ENCODE measurements around the gene SLC16A13. TPM values are rescaled to one million over a fixed set of nuclear protein-coding genes. Genes with fewer than 3 reads are reported as not detected.
A peak's percentile ranks its signal among the peaks of the same experiment; 100 is the strongest.

SLC16A13 gene
- total and polyA plus RNA-seq, 5 donors from 2014 or later = 1.1 to 3.8 (median 1.6) TPM

GRCh38 chr17:7004398-7005253 is 31.2 kb upstream of the SLC16A13 start:
- ATAC-seq (ENCODE audit: low read depth in 2 of 2) = peak; percentile 85 to 88
- peak overlapping the region in 2 of 4 donors; percentile 12 to 84 for H3K4me3 Mint-ChIP-seq

GRCh38 chr17:7005716-7006115 is 30.1 kb upstream of the SLC16A13 start:
- ATAC-seq (ENCODE audit: low read depth in 2 of 2) (no peak), DNase-seq (no peak)
- peaks cover 21% of the 10 kb centered on the region for H3K36me3 Mint-ChIP-seq
- Histone ChIP-seq H3K4me3 (ENCODE audit: low read depth, low read length) (no peak overlapping the region), H3K9me3 (ENCODE audit: control insufficient read depth in 2 of 2, low read length in 2 of 2) (no peaks in the 10 kb centered on the region), H3K27ac (ENCODE audit: insufficient read depth, low read length, poor library complexity, severe bottlenecking) (no peak overlapping the region), H3K36me3 (ENCODE audit: control insufficient read depth, insufficient read depth, low read length) (peaks cover 30% of the 10 kb centered on the region), H3K27me3 (ENCODE audit: control insufficient read depth, insufficient read depth, low read length) (no peaks in the 10 kb centered on the region), H3K4me1 (ENCODE audit: control insufficient read depth, insufficient read depth, low read length, poor library complexity, severe bottlenecking) (peaks cover 16% of the 10 kb centered on the region)
- H3K4me3 Mint-ChIP-seq = no peak overlapping the region
- no peaks in the 10 kb centered on the region for H3K27me3 Mint-ChIP-seq
- no peak overlapping the region for H3K27ac Mint-ChIP-seq
- H3K4me1 Mint-ChIP-seq = peaks cover 11 to 56% (median 39%) of the 10 kb centered on the region in 4 donors
- H3K9me3 Mint-ChIP-seq = no peaks in the 10 kb centered on the region

More at GRCh38 chr17:7004398-7005253, 31.2 kb upstream of the SLC16A13 start:
- H3K4me3 ChIP-seq (ENCODE audit: low read depth, low read length) = no peak overlapping the region
- peaks cover 0 to 1% (median 0%) of the 10 kb centered on the region in 7 donors for H3K9me3 Mint-ChIP-seq
- peaks cover 24% of the 10 kb centered on the region for H3K36me3 Mint-ChIP-seq
- H3K4me1 ChIP-seq (ENCODE audit: control insufficient read depth, insufficient read depth, low read length, poor library complexity, severe bottlenecking) = peaks cover 5% of the 10 kb centered on the region
- peaks cover 34% of the 10 kb centered on the region for H3K36me3 ChIP-seq (ENCODE audit: control insufficient read depth, insufficient read depth, low read length)
- H3K9me3 ChIP-seq (ENCODE audit: control insufficient read depth in 2 of 2, low read length in 2 of 2) = no peaks in the 10 kb centered on the region
- no peaks in the 10 kb centered on the region for H3K27me3 ChIP-seq (ENCODE audit: control insufficient read depth, insufficient read depth, low read length)
- peak overlapping the region in 1 of 3 donors; percentile 64 for H3K27ac Mint-ChIP-seq
- H3K27ac ChIP-seq (ENCODE audit: insufficient read depth, low read length, poor library complexity, severe bottlenecking) = no peak overlapping the region
- DNase-seq = peak; percentile 38 to 83 (median 79)
- no peaks in the 10 kb centered on the region for H3K27me3 Mint-ChIP-seq
- H3K4me1 Mint-ChIP-seq = peaks cover 11 to 45% (median 30%) of the 10 kb centered on the region in 4 donors

- Mint-ChIP-seq H3K4me1 (peaks cover 14 to 63% (median 46%) of the 10 kb centered on the region in 4 donors), H3K9me3 (no peaks in the 10 kb centered on the region), H3K27ac (peak overlapping the region in 2 of 3 donors; percentile 65 to 70), H3K27me3 (no peaks in the 10 kb centered on the region), H3K36me3 (peaks cover 12% of the 10 kb centered on the region), H3K4me3 (peak overlapping the region in 1 of 4 donors; percentile 27)
- H3K27me3 ChIP-seq (ENCODE audit: control insufficient read depth, insufficient read depth, low read length) = no peaks in the 10 kb centered on the region
- no peak overlapping the region for H3K27ac ChIP-seq (ENCODE audit: insufficient read depth, low read length, poor library complexity, severe bottlenecking)
- H3K4me3 ChIP-seq (ENCODE audit: low read depth, low read length) = no peak overlapping the region
- DNase-seq = no peak
- peaks cover 29% of the 10 kb centered on the region for H3K4me1 ChIP-seq (ENCODE audit: control insufficient read depth, insufficient read depth, low read length, poor library complexity, severe bottlenecking)
- H3K9me3 ChIP-seq (ENCODE audit: control insufficient read depth in 2 of 2, low read length in 2 of 2) = no peaks in the 10 kb centered on the region
- H3K36me3 ChIP-seq (ENCODE audit: control insufficient read depth, insufficient read depth, low read length) = peaks cover 22% of the 10 kb centered on the region
- ATAC-seq (ENCODE audit: low read depth in 2 of 2) = no peak
These were observed 28.7 kb upstream of the SLC16A13 start for GRCh38 chr17:7007143-7007542.

- Histone ChIP-seq H3K27me3 (ENCODE audit: control insufficient read depth, insufficient read depth, low read length) (no peaks in the 10 kb centered on the region), H3K36me3 (ENCODE audit: control insufficient read depth, insufficient read depth, low read length) (peaks cover 5% of the 10 kb centered on the region), H3K27ac (ENCODE audit: insufficient read depth, low read length, poor library complexity, severe bottlenecking) (no peak overlapping the region), H3K9me3 (ENCODE audit: control insufficient read depth in 2 of 2, low read length in 2 of 2) (no peaks in the 10 kb centered on the region), H3K4me3 (ENCODE audit: low read depth, low read length) (peak overlapping the region; percentile 100), H3K4me1 (ENCODE audit: control insufficient read depth, insufficient read depth, low read length, poor library complexity, severe bottlenecking) (peaks cover 48% of the 10 kb centered on the region)
- Mint-ChIP-seq H3K4me3 (peak overlapping the region; percentile 98 to 99 (median 98)), H3K4me1 (peaks cover 10 to 77% (median 51%) of the 10 kb centered on the region in 4 donors), H3K27ac (peak overlapping the region; percentile 59 to 99 (median 60)), H3K27me3 (peaks cover 4% of the 10 kb centered on the region), H3K9me3 (no peaks in the 10 kb centered on the region), H3K36me3 (peaks cover 5% of the 10 kb centered on the region)
- DNase-seq = no peak
- no peak for ATAC-seq (ENCODE audit: low read depth in 2 of 2)
These were observed 25.3 kb upstream of the SLC16A13 start for GRCh38 chr17:7010523-7010922.

- ATAC-seq (ENCODE audit: low read depth in 2 of 2) (no peak), DNase-seq (no peak)
- Mint-ChIP-seq H3K36me3 (peaks cover 5% of the 10 kb centered on the region), H3K27ac (peak overlapping the region; percentile 99 to 100 (median 99)), H3K27me3 (peaks cover 4% of the 10 kb centered on the region), H3K4me3 (peak overlapping the region; percentile 98 to 99 (median 98)), H3K9me3 (no peaks in the 10 kb centered on the region), H3K4me1 (peaks cover 10 to 81% (median 58%) of the 10 kb centered on the region in 4 donors)
- Histone ChIP-seq H3K4me1 (ENCODE audit: control insufficient read depth, insufficient read depth, low read length, poor library complexity, severe bottlenecking) (peaks cover 57% of the 10 kb centered on the region), H3K27ac (ENCODE audit: insufficient read depth, low read length, poor library complexity, severe bottlenecking) (peak overlapping the region; percentile 99), H3K9me3 (ENCODE audit: control insufficient read depth in 2 of 2, low read length in 2 of 2) (no peaks in the 10 kb centered on the region), H3K4me3 (ENCODE audit: low read depth, low read length) (peak overlapping the region; percentile 100), H3K36me3 (ENCODE audit: control insufficient read depth, insufficient read depth, low read length) (peaks cover 5% of the 10 kb centered on the region), H3K27me3 (ENCODE audit: control insufficient read depth, insufficient read depth, low read length) (no peaks in the 10 kb centered on the region)
These were observed 24.4 kb upstream of the SLC16A13 start for GRCh38 chr17:7011415-7011814.

- no peaks in the 10 kb centered on the region for H3K9me3 Mint-ChIP-seq
These were observed 23.9 kb upstream of the SLC16A13 start for GRCh38 chr17:7011942-7012254.

GRCh38 chr17:7014261-7014994 is 21.4 kb upstream of the SLC16A13 start:
- Histone ChIP-seq H3K4me1 (ENCODE audit: control insufficient read depth, insufficient read depth, low read length, poor library complexity, severe bottlenecking) (peaks cover 62% of the 10 kb centered on the region), H3K36me3 (ENCODE audit: control insufficient read depth, insufficient read depth, low read length) (peaks cover 6% of the 10 kb centered on the region), H3K9me3 (ENCODE audit: control insufficient read depth in 2 of 2, low read length in 2 of 2) (no peaks in the 10 kb centered on the region), H3K4me3 (ENCODE audit: low read depth, low read length) (peak overlapping the region; percentile 100), H3K27me3 (ENCODE audit: control insufficient read depth, insufficient read depth, low read length) (no peaks in the 10 kb centered on the region), H3K27ac (ENCODE audit: insufficient read depth, low read length, poor library complexity, severe bottlenecking) (peak overlapping the region; percentile 99)
- ATAC-seq (ENCODE audit: low read depth in 2 of 2) = peak; percentile 89 to 92
- H3K9me3 Mint-ChIP-seq = peaks cover 0 to 1% (median 0%) of the 10 kb centered on the region in 7 donors
- H3K4me3 Mint-ChIP-seq = peak overlapping the region; percentile 98 to 99 (median 98)
- peaks cover 6 to 70% (median 44%) of the 10 kb centered on the region in 4 donors for H3K4me1 Mint-ChIP-seq
- peak overlapping the region; percentile 99 to 100 (median 99) for H3K27ac Mint-ChIP-seq
- H3K36me3 Mint-ChIP-seq = no peaks in the 10 kb centered on the region
- H3K27me3 Mint-ChIP-seq = peaks cover 4% of the 10 kb centered on the region
- DNase-seq = peak; percentile 98 to 99 (median 98)

More at GRCh38 chr17:7011942-7012254, 23.9 kb upstream of the SLC16A13 start:
- H3K9me3 ChIP-seq (ENCODE audit: control insufficient read depth in 2 of 2, low read length in 2 of 2) = no peaks in the 10 kb centered on the region
- Mint-ChIP-seq H3K36me3 (peaks cover 4% of the 10 kb centered on the region), H3K27me3 (peaks cover 4% of the 10 kb centered on the region), H3K4me1 (peaks cover 9 to 78% (median 56%) of the 10 kb centered on the region in 4 donors), H3K27ac (peak overlapping the region; percentile 99 to 100 (median 99)), H3K4me3 (peak overlapping the region; percentile 98 to 99 (median 98))
- peak overlapping the region; percentile 100 for H3K4me3 ChIP-seq (ENCODE audit: low read depth, low read length)
- H3K27ac ChIP-seq (ENCODE audit: insufficient read depth, low read length, poor library complexity, severe bottlenecking) = peak overlapping the region; percentile 99
- peaks cover 5% of the 10 kb centered on the region for H3K36me3 ChIP-seq (ENCODE audit: control insufficient read depth, insufficient read depth, low read length)
- H3K4me1 ChIP-seq (ENCODE audit: control insufficient read depth, insufficient read depth, low read length, poor library complexity, severe bottlenecking) = peaks cover 58% of the 10 kb centered on the region
- no peak for ATAC-seq (ENCODE audit: low read depth in 2 of 2)
- no peaks in the 10 kb centered on the region for H3K27me3 ChIP-seq (ENCODE audit: control insufficient read depth, insufficient read depth, low read length)
- no peak for DNase-seq
